Muscle layer of duodenum (tissue), 2 donors: ENCODE measurements around the gene MTA3.

Experiments
- H3K27ac ChIP-seq: one replicate; pipeline ENCODE4 v1.7.0; 2013; ENCODE audit warnings: mild to moderate bottlenecking, low read length
- H3K27me3 ChIP-seq: one replicate; pipeline ENCODE4 v1.7.0; 2013; ENCODE audit warnings: low read depth, mild to moderate bottlenecking, control low read depth, low read length
- H3K36me3 ChIP-seq, 2 donors: one replicate each; pipeline ENCODE4 v1.7.0; 2013; ENCODE audit warnings: low read length in 2 of 2, control low read depth in 1 of 2, mild to moderate bottlenecking in 1 of 2; ENCODE audit not compliant: insufficient read depth in 2 of 2, control insufficient read depth in 1 of 2
- H3K4me1 ChIP-seq, 2 donors: one replicate each; pipeline ENCODE4 v1.7.0; 2013; ENCODE audit warnings: low read length in 2 of 2, mild to moderate bottlenecking in 2 of 2, control low read depth in 1 of 2, moderate library complexity in 1 of 2; ENCODE audit not compliant: insufficient read depth in 2 of 2, control insufficient read depth in 1 of 2
- H3K4me3 ChIP-seq, 2 donors: one replicate each; pipeline ENCODE4 v1.7.0; 2013; ENCODE audit warnings: low read length in 2 of 2, low read depth in 1 of 2, mild to moderate bottlenecking in 1 of 2
- H3K9me3 ChIP-seq, 2 donors: one replicate each; pipeline ENCODE4 v1.7.0; 2013; ENCODE audit warnings: low read length in 2 of 2, control low read depth in 1 of 2, mild to moderate bottlenecking in 1 of 2; ENCODE audit not compliant: control insufficient read depth in 1 of 2
- donor health status: healthy.

Gene MTA3

GRCh38 chr2:42777883-42778805 is 209.7 kb downstream of the MTA3 start:
- Histone ChIP-seq H3K27me3 (no peaks in the 10 kb centered on the region), H3K36me3 (no peaks in the 10 kb centered on the region), H3K4me3 (no peak overlapping the region), H3K9me3 (no peaks in the 10 kb centered on the region), H3K4me1 (no peaks in the 10 kb centered on the region), H3K27ac (no peak overlapping the region)

- no peak overlapping the region for H3K27ac ChIP-seq
- H3K4me3 ChIP-seq = no peak overlapping the region
- H3K36me3 ChIP-seq = no peaks in the 10 kb centered on the region
- no peaks in the 10 kb centered on the region for H3K4me1 ChIP-seq
- H3K9me3 ChIP-seq = no peaks in the 10 kb centered on the region
- no peaks in the 10 kb centered on the region for H3K27me3 ChIP-seq
Measured at GRCh38 chr2:42781181-42781580, 212.7 kb downstream of the MTA3 start.

GRCh38 chr2:42783511-42783910 is 215.1 kb downstream of the MTA3 start:
- H3K36me3 ChIP-seq = no peaks in the 10 kb centered on the region
- no peaks in the 10 kb centered on the region for H3K9me3 ChIP-seq
- H3K4me3 ChIP-seq = no peak overlapping the region
- no peaks in the 10 kb centered on the region for H3K27me3 ChIP-seq
- no peak overlapping the region for H3K27ac ChIP-seq
- no peaks in the 10 kb centered on the region for H3K4me1 ChIP-seq

GRCh38 chr2:42784204-42784880 is 215.9 kb downstream of the MTA3 start:
- Histone ChIP-seq H3K4me1 (no peaks in the 10 kb centered on the region), H3K27ac (no peak overlapping the region), H3K27me3 (no peaks in the 10 kb centered on the region), H3K9me3 (no peaks in the 10 kb centered on the region), H3K36me3 (no peaks in the 10 kb centered on the region), H3K4me3 (no peak overlapping the region)

- H3K4me1 ChIP-seq = peaks cover 0 to 11% of the 10 kb centered on the region in 2 donors
- no peaks in the 10 kb centered on the region for H3K36me3 ChIP-seq
- no peak overlapping the region for H3K4me3 ChIP-seq
- no peaks in the 10 kb centered on the region for H3K9me3 ChIP-seq
- no peaks in the 10 kb centered on the region for H3K27me3 ChIP-seq
- H3K27ac ChIP-seq = no peak overlapping the region
Measured at GRCh38 chr2:42786561-42787345, 218.3 kb downstream of the MTA3 start.

GRCh38 chr2:42787424-42787787 is 219.0 kb downstream of the MTA3 start:
- Histone ChIP-seq H3K36me3 (no peaks in the 10 kb centered on the region), H3K27ac (no peak overlapping the region), H3K9me3 (no peaks in the 10 kb centered on the region), H3K4me1 (peaks cover 0 to 17% of the 10 kb centered on the region in 2 donors), H3K27me3 (no peaks in the 10 kb centered on the region), H3K4me3 (no peak overlapping the region)

- Histone ChIP-seq H3K27me3 (no peaks in the 10 kb centered on the region), H3K36me3 (no peaks in the 10 kb centered on the region), H3K27ac (no peak overlapping the region), H3K4me1 (peaks cover 0 to 17% of the 10 kb centered on the region in 2 donors), H3K9me3 (no peaks in the 10 kb centered on the region), H3K4me3 (no peak overlapping the region)
Measured at GRCh38 chr2:42787788-42788477, 219.5 kb downstream of the MTA3 start.

GRCh38 chr2:42788478-42788793 is 220.0 kb downstream of the MTA3 start:
- Histone ChIP-seq H3K9me3 (no peaks in the 10 kb centered on the region), H3K4me3 (no peak overlapping the region), H3K27ac (no peak overlapping the region), H3K36me3 (no peaks in the 10 kb centered on the region), H3K27me3 (no peaks in the 10 kb centered on the region), H3K4me1 (peaks cover 0 to 17% of the 10 kb centered on the region in 2 donors)

GRCh38 chr2:42788882-42789281 is 220.4 kb downstream of the MTA3 start:
- Histone ChIP-seq H3K36me3 (no peaks in the 10 kb centered on the region), H3K9me3 (no peaks in the 10 kb centered on the region), H3K27ac (no peak overlapping the region), H3K4me1 (peaks cover 0 to 17% of the 10 kb centered on the region in 2 donors), H3K27me3 (no peaks in the 10 kb centered on the region), H3K4me3 (no peak overlapping the region)

GRCh38 chr2:42789751-42790150 is 221.3 kb downstream of the MTA3 start:
- Histone ChIP-seq H3K27me3 (no peaks in the 10 kb centered on the region), H3K4me1 (peaks cover 0 to 17% of the 10 kb centered on the region in 2 donors), H3K27ac (no peak overlapping the region), H3K9me3 (no peaks in the 10 kb centered on the region), H3K36me3 (no peaks in the 10 kb centered on the region), H3K4me3 (no peak overlapping the region)

- Histone ChIP-seq H3K9me3 (no peaks in the 10 kb centered on the region), H3K4me3 (peak overlapping the region; percentile 65 to 82), H3K4me1 (peaks cover 4 to 17% of the 10 kb centered on the region in 2 donors), H3K27me3 (no peaks in the 10 kb centered on the region), H3K27ac (no peak overlapping the region), H3K36me3 (no peaks in the 10 kb centered on the region)
Measured at GRCh38 chr2:42791606-42792005, 223.2 kb downstream of the MTA3 start.
